HepG2 (cell line): ENCODE data around the gene WRAP73. TPM values are rescaled to one million over a fixed set of nuclear protein-coding genes. Genes with fewer than 3 reads are reported as not detected.
A peak's percentile ranks its signal among the peaks of the same experiment; 100 is the strongest.

Source experiments
- AHR ChIP-seq: IDR thresholded peaks from 2 replicates; pipeline ENCODE4 v1.6.1; 2018; ENCODE audit warnings: missing genetic modification reagents, missing compliant biosample characterization
- AKAP8 ChIP-seq: sonication (generic); formaldehyde crosslinking; IDR thresholded peaks from 2 replicates; pipeline ENCODE4 v1.5.1; 2020; ENCODE audit warnings: mild to moderate bottlenecking, missing genetic modification reagents
- BHLHE40 ChIP-seq: IDR thresholded peaks from 2 replicates; pipeline ENCODE4 v1.6.1; 2011; ENCODE audit warnings: low read length, improper control_type of control experiment
- CREB1 ChIP-seq, 2 experiments: fragments of 450-650 bp in 1 of 2; IDR thresholded peaks; 2 replicates each; pipeline ENCODE4 v1.6.1; 2016 to 2017; ENCODE audit warnings: control low read depth in 1 of 2, mild to moderate bottlenecking in 1 of 2, missing compliant biosample characterization in 1 of 2, missing genetic modification characterization in 1 of 2
- KDM5A ChIP-seq: fragments of 200-600 bp; sonication (generic); IDR thresholded peaks from 2 replicates; pipeline ENCODE4 v1.7.0; 2018; ENCODE audit warnings: antibody characterized with exemption, mild to moderate bottlenecking, low read length, borderline replicate concordance
- MXD4 ChIP-seq: IDR thresholded peaks from 2 replicates; pipeline ENCODE4 v1.6.1; 2016; ENCODE audit warnings: mild to moderate bottlenecking, missing biosample characterization, missing genetic modification reagents
- RFXANK ChIP-seq: IDR thresholded peaks from 2 replicates; pipeline ENCODE4 v1.6.1; 2016
- ZNF354B ChIP-seq: sonication (generic); formaldehyde crosslinking; IDR thresholded peaks from 2 replicates; pipeline ENCODE4 v1.8.0; 2022; ENCODE audit warnings: mild to moderate bottlenecking, missing genetic modification reagents
- ZNF44 ChIP-seq: sonication (generic); formaldehyde crosslinking; IDR thresholded peaks from 2 replicates; pipeline ENCODE4 v1.5.1; 2020; ENCODE audit warnings: mild to moderate bottlenecking, missing genetic modification reagents
- ZNF549 ChIP-seq: sonication (generic); formaldehyde crosslinking; IDR thresholded peaks from 2 replicates; pipeline ENCODE4 v1.5.0; 2020; ENCODE audit warnings: missing genetic modification reagents
- ZNF614 ChIP-seq: IDR thresholded peaks from 2 replicates; pipeline ENCODE4 v1.6.1; 2018; ENCODE audit warnings: missing biosample characterization, missing genetic modification reagents, inconsistent platforms, borderline replicate concordance
- ZNF713 ChIP-seq: sonication (generic); formaldehyde crosslinking; IDR thresholded peaks from 2 replicates; pipeline ENCODE4 v1.4.0; 2020; ENCODE audit warnings: mild to moderate bottlenecking, missing genetic modification reagents
- ZNF772 ChIP-seq: sonication (generic); formaldehyde crosslinking; IDR thresholded peaks from 2 replicates; pipeline ENCODE4 v1.5.0; 2020; ENCODE audit warnings: mild to moderate bottlenecking, missing genetic modification reagents
- polyA plus RNA-seq, 8 experiments: library from polyadenylated mRNA; depleted of rRNA in 3 of 8; stranded (reverse) in 7 of 8; unstranded in 1 of 8; fragments of >200 nt; fragmentation: Illumina TruSeq in 4 of 8; extraction: Trizol in 4 of 8; gene quantifications; 2 replicates each; pipeline versions ENCODE4 v1.2.1 to v1.2.3, GENCODE V29; 2011 to 2016; ENCODE audit warnings: low read depth in 4 of 8, missing spikeins in 1 of 8, mixed read lengths in 1 of 8; ENCODE audit not compliant: insufficient read depth in 1 of 8
- total RNA-seq, 5 experiments: library from RNA; depleted of rRNA; stranded (reverse); fragments of >200 nt; fragmentation: Illumina TruSeq; extraction: Trizol; gene quantifications; 2 replicates each; pipeline ENCODE4 v1.2.3, GENCODE V29; 2016; ENCODE audit warnings: low read depth in 1 of 5
- TF ChIP-seq, protein P1 (sequence below): sonication (generic); formaldehyde crosslinking; IDR thresholded peaks from 2 replicates; pipeline ENCODE4 v1.5.1; 2020; ENCODE audit warnings: missing genetic modification reagents, mild to moderate bottlenecking, borderline replicate concordance
- TF ChIP-seq, protein P2 (sequence below): sonication (generic); formaldehyde crosslinking; IDR thresholded peaks from 2 replicates; pipeline ENCODE4 v1.4.0; 2020; ENCODE audit warnings: missing genetic modification reagents
- TF ChIP-seq, protein P3 (sequence below): fragments of 450-650 bp; IDR thresholded peaks from 2 replicates; pipeline ENCODE4 v1.6.1; 2016
- TF ChIP-seq, protein P4 (sequence below): sonication (generic); formaldehyde crosslinking; IDR thresholded peaks from 2 replicates; pipeline ENCODE4 v1.5.0; 2020; ENCODE audit warnings: mild to moderate bottlenecking, missing genetic modification reagents, borderline replicate concordance
- TF ChIP-seq, protein P5 (sequence below): sonication (generic); formaldehyde crosslinking; IDR thresholded peaks from 2 replicates; pipeline ENCODE4 v1.4.0; 2020; ENCODE audit warnings: missing genetic modification reagents, borderline replicate concordance

WRAP73 gene
- total and polyA plus RNA-seq, 2 of the 13 experiments (the other 11 are each of a cell fraction or from before 2014, with no cell fraction given): 18.1 to 40.4 TPM

DNA sequence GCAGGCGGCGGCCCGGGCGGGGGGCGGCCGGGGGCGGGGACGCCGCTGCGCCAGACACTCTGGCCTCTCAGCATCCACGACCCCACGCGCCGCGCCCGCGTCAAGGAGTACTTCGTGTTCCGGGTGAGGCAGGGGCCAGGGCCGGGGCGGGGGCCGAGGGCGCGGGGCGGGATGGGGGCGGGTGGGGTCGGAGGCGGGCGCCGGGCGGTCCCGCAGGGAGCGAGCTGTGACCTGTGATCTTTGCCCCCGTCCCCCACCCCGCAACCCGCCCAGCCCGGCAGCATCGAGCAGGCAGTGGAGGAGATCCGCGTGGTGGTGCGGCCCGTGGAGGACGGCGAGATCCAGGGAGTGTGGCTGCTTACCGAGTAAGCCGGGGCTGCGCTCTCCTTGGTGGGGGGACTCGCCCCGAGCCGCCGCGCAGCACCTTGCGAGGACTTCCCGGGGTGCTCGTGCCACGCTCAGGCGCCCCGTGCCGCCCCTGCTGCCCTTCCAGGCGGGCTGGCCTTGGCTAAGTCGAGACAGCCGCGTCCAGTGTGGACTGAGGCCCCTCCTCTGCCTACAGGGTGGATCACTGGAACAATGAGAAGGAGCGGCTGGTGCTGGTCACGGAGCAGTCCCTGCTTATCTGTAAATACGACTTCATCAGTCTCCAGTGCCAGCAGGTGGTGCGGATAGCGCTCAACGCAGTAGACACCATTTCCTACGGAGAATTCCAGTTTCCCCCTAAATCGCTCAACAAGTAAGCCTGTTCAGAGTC lies 24.6 kb downstream of the WRAP73 start (continued):
- TF ChIP-seq, protein P1, sequence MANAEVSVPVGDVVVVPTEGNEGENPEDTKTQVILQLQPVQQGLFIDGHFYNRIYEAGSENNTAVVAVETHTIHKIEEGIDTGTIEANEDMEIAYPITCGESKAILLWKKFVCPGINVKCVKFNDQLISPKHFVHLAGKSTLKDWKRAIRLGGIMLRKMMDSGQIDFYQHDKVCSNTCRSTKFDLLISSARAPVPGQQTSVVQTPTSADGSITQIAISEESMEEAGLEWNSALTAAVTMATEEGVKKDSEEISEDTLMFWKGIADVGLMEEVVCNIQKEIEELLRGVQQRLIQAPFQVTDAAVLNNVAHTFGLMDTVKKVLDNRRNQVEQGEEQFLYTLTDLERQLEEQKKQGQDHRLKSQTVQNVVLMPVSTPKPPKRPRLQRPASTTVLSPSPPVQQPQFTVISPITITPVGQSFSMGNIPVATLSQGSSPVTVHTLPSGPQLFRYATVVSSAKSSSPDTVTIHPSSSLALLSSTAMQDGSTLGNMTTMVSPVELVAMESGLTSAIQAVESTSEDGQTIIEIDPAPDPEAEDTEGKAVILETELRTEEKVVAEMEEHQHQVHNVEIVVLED (CRISPR knock-in tag): peak; percentile 46; the same call in 1 of the 2 replicates
- no peak for TF ChIP-seq MXD4 (CRISPR knock-in tag)
- peak; percentile 48; the same call in 1 of the 2 replicates for TF ChIP-seq BHLHE40
- TF ChIP-seq ZNF44 (CRISPR knock-in tag): no peak; the same call in 1 of the 2 replicates
- peak; percentile 68; the same call in 1 of the 2 replicates for TF ChIP-seq AKAP8 (CRISPR knock-in tag)
- no peak for TF ChIP-seq ZNF614 (CRISPR knock-in tag)
- no peak for TF ChIP-seq AHR
- TF ChIP-seq, protein P2, sequence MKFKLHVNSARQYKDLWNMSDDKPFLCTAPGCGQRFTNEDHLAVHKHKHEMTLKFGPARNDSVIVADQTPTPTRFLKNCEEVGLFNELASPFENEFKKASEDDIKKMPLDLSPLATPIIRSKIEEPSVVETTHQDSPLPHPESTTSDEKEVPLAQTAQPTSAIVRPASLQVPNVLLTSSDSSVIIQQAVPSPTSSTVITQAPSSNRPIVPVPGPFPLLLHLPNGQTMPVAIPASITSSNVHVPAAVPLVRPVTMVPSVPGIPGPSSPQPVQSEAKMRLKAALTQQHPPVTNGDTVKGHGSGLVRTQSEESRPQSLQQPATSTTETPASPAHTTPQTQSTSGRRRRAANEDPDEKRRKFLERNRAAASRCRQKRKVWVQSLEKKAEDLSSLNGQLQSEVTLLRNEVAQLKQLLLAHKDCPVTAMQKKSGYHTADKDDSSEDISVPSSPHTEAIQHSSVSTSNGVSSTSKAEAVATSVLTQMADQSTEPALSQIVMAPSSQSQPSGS (CRISPR knock-in tag): no peak
- TF ChIP-seq, protein P3, sequence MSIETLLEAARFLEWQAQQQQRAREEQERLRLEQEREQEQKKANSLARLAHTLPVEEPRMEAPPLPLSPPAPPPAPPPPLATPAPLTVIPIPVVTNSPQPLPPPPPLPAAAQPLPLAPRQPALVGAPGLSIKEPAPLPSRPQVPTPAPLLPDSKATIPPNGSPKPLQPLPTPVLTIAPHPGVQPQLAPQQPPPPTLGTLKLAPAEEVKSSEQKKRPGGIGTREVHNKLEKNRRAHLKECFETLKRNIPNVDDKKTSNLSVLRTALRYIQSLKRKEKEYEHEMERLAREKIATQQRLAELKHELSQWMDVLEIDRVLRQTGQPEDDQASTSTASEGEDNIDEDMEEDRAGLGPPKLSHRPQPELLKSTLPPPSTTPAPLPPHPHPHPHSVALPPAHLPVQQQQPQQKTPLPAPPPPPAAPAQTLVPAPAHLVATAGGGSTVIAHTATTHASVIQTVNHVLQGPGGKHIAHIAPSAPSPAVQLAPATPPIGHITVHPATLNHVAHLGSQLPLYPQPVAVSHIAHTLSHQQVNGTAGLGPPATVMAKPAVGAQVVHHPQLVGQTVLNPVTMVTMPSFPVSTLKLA: no peak
- no peak for TF ChIP-seq ZNF354B (CRISPR knock-in tag)
- no peak for TF ChIP-seq ZNF772
- TF ChIP-seq, protein P4, sequence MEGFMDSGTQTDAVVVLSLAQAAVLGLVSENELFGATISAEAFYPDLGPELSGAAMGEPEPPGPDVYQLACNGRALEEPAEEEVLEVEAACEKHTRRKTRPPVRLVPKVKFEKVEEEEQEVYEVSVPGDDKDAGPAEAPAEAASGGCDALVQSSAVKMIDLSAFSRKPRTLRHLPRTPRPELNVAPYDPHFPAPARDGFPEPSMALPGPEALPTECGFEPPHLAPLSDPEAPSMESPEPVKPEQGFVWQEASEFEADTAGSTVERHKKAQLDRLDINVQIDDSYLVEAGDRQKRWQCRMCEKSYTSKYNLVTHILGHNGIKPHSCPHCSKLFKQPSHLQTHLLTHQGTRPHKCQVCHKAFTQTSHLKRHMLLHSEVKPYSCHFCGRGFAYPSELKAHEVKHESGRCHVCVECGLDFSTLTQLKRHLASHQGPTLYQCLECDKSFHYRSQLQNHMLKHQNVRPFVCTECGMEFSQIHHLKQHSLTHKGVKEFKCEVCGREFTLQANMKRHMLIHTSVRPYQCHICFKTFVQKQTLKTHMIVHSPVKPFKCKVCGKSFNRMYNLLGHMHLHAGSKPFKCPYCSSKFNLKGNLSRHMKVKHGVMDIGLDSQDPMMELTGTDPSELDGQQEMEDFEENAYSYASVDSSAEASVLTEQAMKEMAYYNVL (CRISPR knock-in tag): peak; percentile 70
- no peak for TF ChIP-seq RFXANK
- TF ChIP-seq ZNF713 (CRISPR knock-in tag): no peak
- TF ChIP-seq CREB1 (IDR thresholded peaks at IDR 0.05): no peak
- TF ChIP-seq CREB1 (CRISPR knock-in tag; IDR thresholded peaks at IDR 0.05): no peak
- TF ChIP-seq KDM5A: no peak
- TF ChIP-seq, protein P5, sequence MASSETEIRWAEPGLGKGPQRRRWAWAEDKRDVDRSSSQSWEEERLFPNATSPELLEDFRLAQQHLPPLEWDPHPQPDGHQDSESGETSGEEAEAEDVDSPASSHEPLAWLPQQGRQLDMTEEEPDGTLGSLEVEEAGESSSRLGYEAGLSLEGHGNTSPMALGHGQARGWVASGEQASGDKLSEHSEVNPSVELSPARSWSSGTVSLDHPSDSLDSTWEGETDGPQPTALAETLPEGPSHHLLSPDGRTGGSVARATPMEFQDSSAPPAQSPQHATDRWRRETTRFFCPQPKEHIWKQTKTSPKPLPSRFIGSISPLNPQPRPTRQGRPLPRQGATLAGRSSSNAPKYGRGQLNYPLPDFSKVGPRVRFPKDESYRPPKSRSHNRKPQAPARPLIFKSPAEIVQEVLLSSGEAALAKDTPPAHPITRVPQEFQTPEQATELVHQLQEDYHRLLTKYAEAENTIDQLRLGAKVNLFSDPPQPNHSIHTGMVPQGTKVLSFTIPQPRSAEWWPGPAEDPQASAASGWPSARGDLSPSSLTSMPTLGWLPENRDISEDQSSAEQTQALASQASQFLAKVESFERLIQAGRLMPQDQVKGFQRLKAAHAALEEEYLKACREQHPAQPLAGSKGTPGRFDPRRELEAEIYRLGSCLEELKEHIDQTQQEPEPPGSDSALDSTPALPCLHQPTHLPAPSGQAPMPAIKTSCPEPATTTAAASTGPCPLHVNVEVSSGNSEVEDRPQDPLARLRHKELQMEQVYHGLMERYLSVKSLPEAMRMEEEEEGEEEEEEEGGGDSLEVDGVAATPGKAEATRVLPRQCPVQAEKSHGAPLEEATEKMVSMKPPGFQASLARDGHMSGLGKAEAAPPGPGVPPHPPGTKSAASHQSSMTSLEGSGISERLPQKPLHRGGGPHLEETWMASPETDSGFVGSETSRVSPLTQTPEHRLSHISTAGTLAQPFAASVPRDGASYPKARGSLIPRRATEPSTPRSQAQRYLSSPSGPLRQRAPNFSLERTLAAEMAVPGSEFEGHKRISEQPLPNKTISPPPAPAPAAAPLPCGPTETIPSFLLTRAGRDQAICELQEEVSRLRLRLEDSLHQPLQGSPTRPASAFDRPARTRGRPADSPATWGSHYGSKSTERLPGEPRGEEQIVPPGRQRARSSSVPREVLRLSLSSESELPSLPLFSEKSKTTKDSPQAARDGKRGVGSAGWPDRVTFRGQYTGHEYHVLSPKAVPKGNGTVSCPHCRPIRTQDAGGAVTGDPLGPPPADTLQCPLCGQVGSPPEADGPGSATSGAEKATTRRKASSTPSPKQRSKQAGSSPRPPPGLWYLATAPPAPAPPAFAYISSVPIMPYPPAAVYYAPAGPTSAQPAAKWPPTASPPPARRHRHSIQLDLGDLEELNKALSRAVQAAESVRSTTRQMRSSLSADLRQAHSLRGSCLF: no peak
- TF ChIP-seq ZNF549 (CRISPR knock-in tag): no peak
